ENCODE data around the gene LMCD1. TPM values are rescaled to one million over a fixed set of nuclear protein-coding genes. Genes with fewer than 3 reads are reported as not detected.

Gene LMCD1
- total and polyA plus RNA-seq, 2 of the 8 experiments (the other 6 are each of a cell fraction or from before 2014, with no cell fraction given) = 12.3 to 26.5 TPM

DNA sequence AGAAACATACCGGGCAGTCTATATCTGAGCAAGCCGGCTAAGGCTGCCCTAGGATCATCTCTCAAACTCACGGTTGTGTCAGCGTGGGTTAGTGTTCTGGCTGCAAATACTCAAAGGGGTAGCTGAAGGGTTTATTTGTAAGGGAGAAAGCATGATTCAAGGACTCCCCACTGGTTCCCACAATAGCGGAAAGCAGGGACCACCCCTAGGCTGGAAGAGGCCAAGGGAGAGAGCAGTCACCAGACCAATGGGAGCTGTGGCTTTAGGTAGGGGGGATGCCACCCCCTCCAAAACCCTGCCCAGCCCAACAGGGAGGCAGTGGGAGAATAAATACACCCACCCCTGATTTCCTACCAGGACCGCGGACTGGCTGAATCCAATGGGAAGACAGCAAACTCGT is 7.3 kb upstream of the LMCD1 start (continued):
- TF ChIP-seq, protein P1, sequence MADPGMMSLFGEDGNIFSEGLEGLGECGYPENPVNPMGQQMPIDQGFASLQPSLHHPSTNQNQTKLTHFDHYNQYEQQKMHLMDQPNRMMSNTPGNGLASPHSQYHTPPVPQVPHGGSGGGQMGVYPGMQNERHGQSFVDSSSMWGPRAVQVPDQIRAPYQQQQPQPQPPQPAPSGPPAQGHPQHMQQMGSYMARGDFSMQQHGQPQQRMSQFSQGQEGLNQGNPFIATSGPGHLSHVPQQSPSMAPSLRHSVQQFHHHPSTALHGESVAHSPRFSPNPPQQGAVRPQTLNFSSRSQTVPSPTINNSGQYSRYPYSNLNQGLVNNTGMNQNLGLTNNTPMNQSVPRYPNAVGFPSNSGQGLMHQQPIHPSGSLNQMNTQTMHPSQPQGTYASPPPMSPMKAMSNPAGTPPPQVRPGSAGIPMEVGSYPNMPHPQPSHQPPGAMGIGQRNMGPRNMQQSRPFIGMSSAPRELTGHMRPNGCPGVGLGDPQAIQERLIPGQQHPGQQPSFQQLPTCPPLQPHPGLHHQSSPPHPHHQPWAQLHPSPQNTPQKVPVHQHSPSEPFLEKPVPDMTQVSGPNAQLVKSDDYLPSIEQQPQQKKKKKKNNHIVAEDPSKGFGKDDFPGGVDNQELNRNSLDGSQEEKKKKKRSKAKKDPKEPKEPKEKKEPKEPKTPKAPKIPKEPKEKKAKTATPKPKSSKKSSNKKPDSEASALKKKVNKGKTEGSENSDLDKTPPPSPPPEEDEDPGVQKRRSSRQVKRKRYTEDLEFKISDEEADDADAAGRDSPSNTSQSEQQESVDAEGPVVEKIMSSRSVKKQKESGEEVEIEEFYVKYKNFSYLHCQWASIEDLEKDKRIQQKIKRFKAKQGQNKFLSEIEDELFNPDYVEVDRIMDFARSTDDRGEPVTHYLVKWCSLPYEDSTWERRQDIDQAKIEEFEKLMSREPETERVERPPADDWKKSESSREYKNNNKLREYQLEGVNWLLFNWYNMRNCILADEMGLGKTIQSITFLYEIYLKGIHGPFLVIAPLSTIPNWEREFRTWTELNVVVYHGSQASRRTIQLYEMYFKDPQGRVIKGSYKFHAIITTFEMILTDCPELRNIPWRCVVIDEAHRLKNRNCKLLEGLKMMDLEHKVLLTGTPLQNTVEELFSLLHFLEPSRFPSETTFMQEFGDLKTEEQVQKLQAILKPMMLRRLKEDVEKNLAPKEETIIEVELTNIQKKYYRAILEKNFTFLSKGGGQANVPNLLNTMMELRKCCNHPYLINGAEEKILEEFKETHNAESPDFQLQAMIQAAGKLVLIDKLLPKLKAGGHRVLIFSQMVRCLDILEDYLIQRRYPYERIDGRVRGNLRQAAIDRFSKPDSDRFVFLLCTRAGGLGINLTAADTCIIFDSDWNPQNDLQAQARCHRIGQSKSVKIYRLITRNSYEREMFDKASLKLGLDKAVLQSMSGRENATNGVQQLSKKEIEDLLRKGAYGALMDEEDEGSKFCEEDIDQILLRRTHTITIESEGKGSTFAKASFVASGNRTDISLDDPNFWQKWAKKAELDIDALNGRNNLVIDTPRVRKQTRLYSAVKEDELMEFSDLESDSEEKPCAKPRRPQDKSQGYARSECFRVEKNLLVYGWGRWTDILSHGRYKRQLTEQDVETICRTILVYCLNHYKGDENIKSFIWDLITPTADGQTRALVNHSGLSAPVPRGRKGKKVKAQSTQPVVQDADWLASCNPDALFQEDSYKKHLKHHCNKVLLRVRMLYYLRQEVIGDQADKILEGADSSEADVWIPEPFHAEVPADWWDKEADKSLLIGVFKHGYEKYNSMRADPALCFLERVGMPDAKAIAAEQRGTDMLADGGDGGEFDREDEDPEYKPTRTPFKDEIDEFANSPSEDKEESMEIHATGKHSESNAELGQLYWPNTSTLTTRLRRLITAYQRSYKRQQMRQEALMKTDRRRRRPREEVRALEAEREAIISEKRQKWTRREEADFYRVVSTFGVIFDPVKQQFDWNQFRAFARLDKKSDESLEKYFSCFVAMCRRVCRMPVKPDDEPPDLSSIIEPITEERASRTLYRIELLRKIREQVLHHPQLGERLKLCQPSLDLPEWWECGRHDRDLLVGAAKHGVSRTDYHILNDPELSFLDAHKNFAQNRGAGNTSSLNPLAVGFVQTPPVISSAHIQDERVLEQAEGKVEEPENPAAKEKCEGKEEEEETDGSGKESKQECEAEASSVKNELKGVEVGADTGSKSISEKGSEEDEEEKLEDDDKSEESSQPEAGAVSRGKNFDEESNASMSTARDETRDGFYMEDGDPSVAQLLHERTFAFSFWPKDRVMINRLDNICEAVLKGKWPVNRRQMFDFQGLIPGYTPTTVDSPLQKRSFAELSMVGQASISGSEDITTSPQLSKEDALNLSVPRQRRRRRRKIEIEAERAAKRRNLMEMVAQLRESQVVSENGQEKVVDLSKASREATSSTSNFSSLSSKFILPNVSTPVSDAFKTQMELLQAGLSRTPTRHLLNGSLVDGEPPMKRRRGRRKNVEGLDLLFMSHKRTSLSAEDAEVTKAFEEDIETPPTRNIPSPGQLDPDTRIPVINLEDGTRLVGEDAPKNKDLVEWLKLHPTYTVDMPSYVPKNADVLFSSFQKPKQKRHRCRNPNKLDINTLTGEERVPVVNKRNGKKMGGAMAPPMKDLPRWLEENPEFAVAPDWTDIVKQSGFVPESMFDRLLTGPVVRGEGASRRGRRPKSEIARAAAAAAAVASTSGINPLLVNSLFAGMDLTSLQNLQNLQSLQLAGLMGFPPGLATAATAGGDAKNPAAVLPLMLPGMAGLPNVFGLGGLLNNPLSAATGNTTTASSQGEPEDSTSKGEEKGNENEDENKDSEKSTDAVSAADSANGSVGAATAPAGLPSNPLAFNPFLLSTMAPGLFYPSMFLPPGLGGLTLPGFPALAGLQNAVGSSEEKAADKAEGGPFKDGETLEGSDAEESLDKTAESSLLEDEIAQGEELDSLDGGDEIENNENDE (IDR thresholded peaks at IDR 0.05; ENCODE audit: insufficient replicate concordance, low read length) = no peak
- TF ChIP-seq ATF2 (IDR thresholded peaks at IDR 0.05; ENCODE audit: low read length) = no peak
- no peak for TF ChIP-seq SP4 (IDR thresholded peaks at IDR 0.05; ENCODE audit: low read length)
- no peak for TF ChIP-seq SIX5 (IDR thresholded peaks at IDR 0.05; ENCODE audit: low read depth, low read length)
- TF ChIP-seq NRF1 (IDR thresholded peaks at IDR 0.05; ENCODE audit: low read depth, low read length) = no peak
- no peak for TF ChIP-seq FOSL1 (IDR thresholded peaks at IDR 0.05; ENCODE audit: insufficient read depth, low read depth, low read length)
- no peak for TF ChIP-seq HDAC2 (IDR thresholded peaks at IDR 0.05; ENCODE audit: borderline replicate concordance in 1 of 2, low read depth in 2 of 2, low read length in 2 of 2)
- no peak for TF ChIP-seq GTF2F1 (IDR thresholded peaks at IDR 0.05; ENCODE audit: borderline replicate concordance, low read depth, low read length)
- TF ChIP-seq SAP30 (IDR thresholded peaks at IDR 0.05; ENCODE audit: insufficient read depth, insufficient replicate concordance, low read length) = no peak

Data from H1 (cell line).